ENCODE measurements around the gene SHLD1.

The SHLD1 gene

DNA sequence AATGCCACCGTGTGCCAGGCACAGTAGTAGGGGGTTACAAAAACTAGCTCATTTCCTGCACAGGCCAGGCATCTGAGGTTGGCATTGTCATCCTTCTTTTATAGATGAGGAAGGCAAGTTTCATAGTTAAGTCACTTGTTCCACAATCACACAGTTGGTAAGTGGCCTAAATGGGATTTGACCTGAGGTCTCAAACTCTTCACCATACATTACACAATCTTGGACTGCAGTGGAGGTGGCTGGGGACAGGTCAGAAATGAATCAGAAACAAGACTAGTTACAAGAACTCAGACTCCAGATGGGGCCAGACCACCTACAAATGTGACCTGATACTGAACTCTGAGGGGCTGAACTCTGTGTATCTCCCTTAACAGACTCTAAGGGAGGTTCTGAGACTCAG lies 150.7 kb downstream of the SHLD1 start:
- DNase-seq: no peak

DNA sequence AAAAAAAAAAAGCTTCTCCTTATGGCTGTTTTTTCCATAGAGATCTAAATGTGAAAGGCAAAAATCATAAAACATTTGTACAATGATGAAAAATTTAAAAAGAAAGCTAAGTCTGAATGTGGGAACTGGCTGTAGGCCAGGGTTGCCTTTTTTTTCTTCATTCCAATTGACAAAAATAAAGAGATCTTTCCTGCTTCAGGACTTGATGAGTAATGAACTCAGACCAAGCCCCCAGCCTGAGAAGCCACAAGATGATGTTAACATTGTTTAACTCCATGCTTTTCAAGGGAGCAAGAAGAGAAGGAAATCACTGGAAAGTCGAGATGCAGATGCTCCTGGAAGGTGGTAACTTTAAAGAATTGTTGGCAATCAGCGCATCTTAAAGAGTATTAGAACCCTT lies 158.8 kb downstream of the SHLD1 start:
- no peak for DNase-seq

DNA sequence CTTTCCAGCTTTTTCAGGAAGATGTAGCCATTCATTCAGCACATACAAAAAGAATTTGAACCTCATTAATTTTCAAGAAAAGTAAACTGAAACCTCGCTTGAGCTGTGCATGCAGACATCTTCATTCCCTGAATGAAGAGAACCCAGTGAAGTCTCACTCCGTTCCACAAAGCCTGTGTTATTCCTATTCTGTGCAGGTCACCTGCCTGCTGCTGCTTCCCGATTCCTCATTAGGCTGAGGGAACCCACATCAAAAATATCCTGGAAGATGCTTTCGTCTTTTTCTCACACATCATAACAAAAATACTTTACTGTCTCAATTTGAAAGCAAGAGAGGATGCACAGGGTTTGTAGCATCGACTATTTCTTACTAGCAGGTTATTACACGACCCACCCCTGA lies 160.0 kb downstream of the SHLD1 start:
- DNase-seq: no peak

DNA sequence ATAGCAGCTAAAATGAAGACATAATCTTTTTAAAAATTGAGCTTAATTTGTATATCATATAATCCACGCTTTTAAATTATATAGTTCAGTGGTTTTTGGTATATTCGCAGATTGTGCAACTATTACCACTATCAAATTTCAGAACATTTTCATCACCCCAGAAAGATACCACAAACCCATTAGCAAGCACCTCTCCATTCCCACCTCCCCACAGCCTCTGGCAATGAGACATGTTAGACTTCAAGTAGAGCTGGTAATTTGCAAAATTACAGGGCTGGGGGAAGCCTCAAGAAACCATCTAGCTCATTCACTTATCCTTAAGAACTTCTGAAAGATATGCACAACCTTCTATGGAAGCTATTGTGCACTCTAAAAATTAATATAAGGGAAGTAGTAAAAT lies 163.0 kb downstream of the SHLD1 start:
- no peak for DNase-seq

Data from fibroblast of skin of right biceps (primary cell).